Vagina (tissue), 2 donors: ENCODE data around the gene RASSF6. TPM values are rescaled to one million over a fixed set of nuclear protein-coding genes. Genes with fewer than 3 reads are reported as not detected.

Experiments used
- DNase-seq, 2 donors: peaks; one replicate each; pipeline ENCODE4 v3.0.0-alpha.2; 2017; ENCODE audit errors: extremely low spot score in 2 of 2
- H3K27ac ChIP-seq: fragments of 200-600 bp; sonication (generic); one replicate; pipeline ENCODE4 v1.5.1; 2019
- H3K27me3 ChIP-seq: fragments of 200-600 bp; sonication (generic); one replicate; pipeline ENCODE4 v1.5.1; 2019
- H3K36me3 ChIP-seq, 2 donors: fragments of 200-600 bp; sonication (generic); one replicate each; pipeline ENCODE4 v1.5.1; 2017 to 2019
- H3K4me1 ChIP-seq: fragments of 200-600 bp; sonication (generic); one replicate; pipeline ENCODE4 v1.5.1; 2019
- H3K4me3 ChIP-seq, 2 donors: fragments of 200-600 bp; sonication (generic); 1 replicate in 1 of 2; 2 replicates in 1 of 2; pipeline ENCODE4 v1.5.1; 2016 to 2019
- H3K9me3 ChIP-seq: fragments of 200-600 bp; sonication (generic); one replicate; pipeline ENCODE4 v1.5.1; 2019
- CTCF ChIP-seq, 3 experiments: fragments of 450-650 bp in 2 of 3; fragments of 200-600 bp in 1 of 3; sonication (generic) in 1 of 3; IDR thresholded peaks; one replicate each; pipeline ENCODE4 v1.5.1; 2017 to 2019; ENCODE audit warnings: antibody characterized with exemption in 3 of 3, mild to moderate bottlenecking in 2 of 3, moderate library complexity in 2 of 3
- POLR2A ChIP-seq, 2 donors: fragments of 450-650 bp; IDR thresholded peaks; one replicate each; pipeline ENCODE4 v1.6.1; 2017; ENCODE audit warnings: antibody characterized with exemption in 2 of 2, mild to moderate bottlenecking in 2 of 2, moderate library complexity in 2 of 2
- POLR2AphosphoS5 ChIP-seq, 2 donors: sonication (generic); formaldehyde crosslinking; IDR thresholded peaks; one replicate each; pipeline ENCODE4 v1.9.0; 2017; ENCODE audit warnings: antibody characterized with exemption in 2 of 2, mild to moderate bottlenecking in 2 of 2, low read depth in 1 of 2; ENCODE audit not compliant: insufficient read depth in 1 of 2
- intact Hi-C: fragments of 100-400 bp; cut with DNase I; formaldehyde crosslinking; loops from one replicate; pipeline ENCODE4 v1.15.1; 2023
- total RNA-seq: library from RNA; depleted of rRNA; stranded (reverse); fragments of >200 nt; gene quantifications from one replicate; pipeline ENCODE4 v1.2.3, GENCODE V29; 2016

The RASSF6 gene
- total RNA-seq, 1 donor from 2014 or later, result 16.9 TPM

GRCh38 chr4:73588613-73589012 lies 31.6 kb downstream of the RASSF6 start:
- no peaks in the 10 kb centered on the region for H3K36me3 ChIP-seq
- H3K4me1 ChIP-seq, result no peaks in the 10 kb centered on the region
- DNase-seq, result no peak
- H3K9me3 ChIP-seq, result no peaks in the 10 kb centered on the region
- intact Hi-C loops, result no loop called here
- no peaks in the 10 kb centered on the region for H3K27me3 ChIP-seq
- TF ChIP-seq CTCF (IDR thresholded peaks at IDR 0.05) (no peak), POLR2A (IDR thresholded peaks at IDR 0.05) (no peak), POLR2AphosphoS5 (IDR thresholded peaks at IDR 0.05; ENCODE audit: insufficient read depth in 1 of 2, low read depth in 1 of 2) (no peak)
- no peak overlapping the region for H3K4me3 ChIP-seq
- no peak overlapping the region for H3K27ac ChIP-seq

- H3K27me3 ChIP-seq, result no peaks in the 10 kb centered on the region
- intact Hi-C loops, result no loop called here
- H3K36me3 ChIP-seq, result no peaks in the 10 kb centered on the region
- H3K9me3 ChIP-seq, result no peaks in the 10 kb centered on the region
- no peak for DNase-seq
- no peak overlapping the region for H3K27ac ChIP-seq
- H3K4me1 ChIP-seq, result no peaks in the 10 kb centered on the region
- no peak overlapping the region for H3K4me3 ChIP-seq
- TF ChIP-seq CTCF (IDR thresholded peaks at IDR 0.05), result no peak
These were observed 33.6 kb downstream of the RASSF6 start for GRCh38 chr4:73586666-73587065.

- no peak for DNase-seq
- Histone ChIP-seq H3K4me3 (no peak overlapping the region), H3K27ac (no peak overlapping the region), H3K9me3 (no peaks in the 10 kb centered on the region), H3K36me3 (no peaks in the 10 kb centered on the region), H3K4me1 (no peaks in the 10 kb centered on the region), H3K27me3 (no peaks in the 10 kb centered on the region)
- intact Hi-C loops, result no loop called here
- no peak for TF ChIP-seq CTCF (IDR thresholded peaks at IDR 0.05)
- TF ChIP-seq POLR2A (IDR thresholded peaks at IDR 0.05), result no peak
- no peak for TF ChIP-seq POLR2AphosphoS5 (IDR thresholded peaks at IDR 0.05; ENCODE audit: insufficient read depth in 1 of 2, low read depth in 1 of 2)
These were observed 34.2 kb downstream of the RASSF6 start for GRCh38 chr4:73586040-73586439.

GRCh38 chr4:73585345-73585744 lies 34.9 kb downstream of the RASSF6 start:
- Histone ChIP-seq H3K27me3 (no peaks in the 10 kb centered on the region), H3K4me1 (no peaks in the 10 kb centered on the region), H3K36me3 (no peaks in the 10 kb centered on the region), H3K4me3 (no peak overlapping the region), H3K27ac (no peak overlapping the region), H3K9me3 (no peaks in the 10 kb centered on the region)
- intact Hi-C loops, result no loop called here
- TF ChIP-seq POLR2A (IDR thresholded peaks at IDR 0.05), result no peak
- TF ChIP-seq POLR2AphosphoS5 (IDR thresholded peaks at IDR 0.05; ENCODE audit: insufficient read depth in 1 of 2, low read depth in 1 of 2), result no peak
- TF ChIP-seq CTCF (IDR thresholded peaks at IDR 0.05), result no peak
- DNase-seq, result no peak

GRCh38 chr4:73583666-73584065 lies 36.6 kb downstream of the RASSF6 start:
- Histone ChIP-seq H3K27ac (no peak overlapping the region), H3K36me3 (no peaks in the 10 kb centered on the region), H3K4me3 (no peak overlapping the region), H3K27me3 (no peaks in the 10 kb centered on the region), H3K4me1 (no peaks in the 10 kb centered on the region), H3K9me3 (no peaks in the 10 kb centered on the region)
- no peak for DNase-seq
- TF ChIP-seq POLR2AphosphoS5 (IDR thresholded peaks at IDR 0.05; ENCODE audit: insufficient read depth in 1 of 2, low read depth in 1 of 2), result peak in 1 of 2 donors; percentile 21
- no peak for TF ChIP-seq POLR2A (IDR thresholded peaks at IDR 0.05)
- intact Hi-C loops, result no loop called here

- H3K4me3 ChIP-seq, result no peak overlapping the region
- intact Hi-C loops, result no loop called here
- no peak for DNase-seq
- H3K36me3 ChIP-seq, result no peaks in the 10 kb centered on the region
- no peaks in the 10 kb centered on the region for H3K9me3 ChIP-seq
- no peaks in the 10 kb centered on the region for H3K4me1 ChIP-seq
- H3K27ac ChIP-seq, result no peak overlapping the region
- H3K27me3 ChIP-seq, result no peaks in the 10 kb centered on the region
- TF ChIP-seq CTCF (IDR thresholded peaks at IDR 0.05) (no peak), POLR2A (IDR thresholded peaks at IDR 0.05) (no peak), POLR2AphosphoS5 (IDR thresholded peaks at IDR 0.05; ENCODE audit: insufficient read depth in 1 of 2, low read depth in 1 of 2) (no peak)
These were observed 42.9 kb downstream of the RASSF6 start for GRCh38 chr4:73577371-73577770.
